Myometrial cell (primary cell): ENCODE data around the gene MAP4K3. TPM values are rescaled to one million over a fixed set of nuclear protein-coding genes. Genes with fewer than 3 reads are reported as not detected.

Source experiments
- total RNA-seq: library from RNA; depleted of rRNA; stranded (reverse); fragments of >200 nt; gene quantifications from 2 replicates; pipeline ENCODE4 v1.2.3, GENCODE V29; 2015

The MAP4K3 gene
- 23.6 and 38.3 TPM in 2 replicates for total RNA-seq

GRCh38 chr2:39436592-39437521, at the start of gene MAP4K3:
TSS of gene MAP4K3 (minus strand) at chr2:39437285. CDS start at chr2:39436987, 298 bp downstream.

GRCh38 chr2:39243469-39244123, 193.5 kb downstream of the MAP4K3 start, which contains the start of gene CDKL4:
TSS of gene CDKL4 (minus strand) at chr2:39243970.

Other genes starting within 250 kb of the MAP4K3 start
- gene CDKL4, start 193.3 kb downstream of the MAP4K3 start, total RNA-seq: 0.71 TPM in 1 of 2 replicates, not detected in the other
- not detected in 2 replicates for gene TMEM178A, start 228.6 kb upstream of the MAP4K3 start, total RNA-seq